ENCODE data around the gene MYF6.

Gene MYF6

GRCh38 chr12:80704420-80704819, 3.0 kb upstream of the MYF6 start:
- Histone ChIP-seq H3K27ac (no peak overlapping the region), H3K4me3 (no peak overlapping the region)
- no peak for TF ChIP-seq CTCF (IDR thresholded peaks at IDR 0.05)
- no peak for DNase-seq (ENCODE audit: low spot score)

- H3K4me3 ChIP-seq = no peak overlapping the region
- TF ChIP-seq CTCF (IDR thresholded peaks at IDR 0.05) = no peak
- DNase-seq (ENCODE audit: low spot score) = no peak
- H3K27ac ChIP-seq = no peak overlapping the region
Observed at GRCh38 chr12:80707830-80708258, 410 bp downstream of the MYF6 start.

- no peak for DNase-seq (ENCODE audit: low spot score)
- H3K4me3 ChIP-seq = no peak overlapping the region
- H3K27ac ChIP-seq = no peak overlapping the region
- no peak for TF ChIP-seq CTCF (IDR thresholded peaks at IDR 0.05)
Observed at GRCh38 chr12:80708259-80708974, 983 bp downstream of the MYF6 start.

GRCh38 chr12:80708975-80709328, 1.5 kb downstream of the MYF6 start:
- Histone ChIP-seq H3K27ac (no peak overlapping the region), H3K4me3 (no peak overlapping the region)
- DNase-seq (ENCODE audit: low spot score) = no peak
- TF ChIP-seq CTCF (IDR thresholded peaks at IDR 0.05) = no peak

- no peak for DNase-seq (ENCODE audit: low spot score)
- H3K27ac ChIP-seq = no peak overlapping the region
Observed at GRCh38 chr12:80709811-80710726, 2.6 kb downstream of the MYF6 start.

GRCh38 chr12:80710727-80711449, 3.5 kb downstream of the MYF6 start:
- no peak for TF ChIP-seq CTCF (IDR thresholded peaks at IDR 0.05)
- H3K27ac ChIP-seq = no peak overlapping the region
- no peak for DNase-seq (ENCODE audit: low spot score)
- H3K4me3 ChIP-seq = no peak overlapping the region

More at GRCh38 chr12:80709811-80710726, 2.6 kb downstream of the MYF6 start:
- TF ChIP-seq CTCF (IDR thresholded peaks at IDR 0.05) = no peak
- no peak overlapping the region for H3K4me3 ChIP-seq

All from coronary artery (tissue), 2 donors.